Measurements from ENCODE around the gene CBFB. TPM values are rescaled to one million over a fixed set of nuclear protein-coding genes. Genes with fewer than 3 reads are reported as not detected.

Gene CBFB
- total and polyA plus RNA-seq, 10 donors = 22.7 to 80.4 (median 58.4) TPM

GRCh38 chr16:67101311-67102082, 72.5 kb downstream of the CBFB start:
- Histone ChIP-seq H3K4me3 (no peak overlapping the region), H3K27me3 (replicated peaks in 1 of 7) (no peaks in the 10 kb centered on the region), H3K4me1 (peaks cover 0 to 26% (median 17%) of the 10 kb centered on the region in 6 donors), H3K27ac (no peak overlapping the region), H3K9me3 (no peaks in the 10 kb centered on the region), H3K36me3 (peaks cover 0 to 45% (median 13%) of the 10 kb centered on the region in 6 donors)
- TF ChIP-seq POLR2AphosphoS5 (IDR thresholded peaks at IDR 0.05) (no peak), POLR2A (IDR thresholded peaks at IDR 0.05) (no peak), CTCF (IDR thresholded peaks at IDR 0.05 in 8 of 11, conservative IDR thresholded peaks at IDR 0.05 in 3 of 11) (peak in 1 of 11 experiments; percentile 1)
- WGBS, 5 donors = 77 to 92% (median 85%) methylated on average over 4 of the region's 4 CpGs
- intact Hi-C loops (cut with DNase I; ENCODE audit: low total_unique reads) = no loop called here
- DNase-seq = no peak

- 46 to 61% (median 52%) methylated on average over 4 of the region's 4 CpGs for WGBS, 5 donors
Measured at GRCh38 chr16:67104061-67104460, 75.1 kb downstream of the CBFB start.

GRCh38 chr16:67104845-67105244, 75.9 kb downstream of the CBFB start:
- TF ChIP-seq POLR2A (IDR thresholded peaks at IDR 0.05) = no peak
- TF ChIP-seq CTCF (IDR thresholded peaks at IDR 0.05 in 8 of 11, conservative IDR thresholded peaks at IDR 0.05 in 3 of 11) = no peak
- TF ChIP-seq POLR2AphosphoS5 (IDR thresholded peaks at IDR 0.05) = no peak
- Histone ChIP-seq H3K4me3 (no peak overlapping the region), H3K27ac (peak overlapping the region in 7 of 8 donors; percentile 12 to 76 (median 58)), H3K36me3 (peaks cover 0 to 19% (median 4%) of the 10 kb centered on the region in 6 donors), H3K4me1 (peaks cover 0 to 41% (median 25%) of the 10 kb centered on the region in 6 donors), H3K9me3 (no peaks in the 10 kb centered on the region), H3K27me3 (replicated peaks in 1 of 7) (no peaks in the 10 kb centered on the region)
- intact Hi-C loops (cut with DNase I; ENCODE audit: low total_unique reads) = no loop called here
- WGBS, 5 donors = 74 to 89% (median 79%) methylated on average over 6 of the region's 6 CpGs
- no peak for DNase-seq

More at GRCh38 chr16:67104061-67104460, 75.1 kb downstream of the CBFB start:
- Histone ChIP-seq H3K4me3 (no peak overlapping the region), H3K27me3 (replicated peaks in 1 of 7) (no peaks in the 10 kb centered on the region), H3K9me3 (no peaks in the 10 kb centered on the region), H3K27ac (peak overlapping the region in 3 of 8 donors; percentile 37 to 76 (median 75)), H3K4me1 (peaks cover 0 to 36% (median 21%) of the 10 kb centered on the region in 6 donors), H3K36me3 (peaks cover 0 to 27% (median 9%) of the 10 kb centered on the region in 6 donors)
- intact Hi-C loops (cut with DNase I; ENCODE audit: low total_unique reads) = no loop called here
- DNase-seq = no peak
- TF ChIP-seq POLR2A (IDR thresholded peaks at IDR 0.05) (no peak), POLR2AphosphoS5 (IDR thresholded peaks at IDR 0.05) (peak in 1 of 3 donors; percentile 26), CTCF (IDR thresholded peaks at IDR 0.05 in 8 of 11, conservative IDR thresholded peaks at IDR 0.05 in 3 of 11) (peak in 5 of 11 experiments; percentile 7 to 50 (median 35))

GRCh38 chr16:67105246-67105645, 76.3 kb downstream of the CBFB start:
- WGBS, 5 donors = 34 to 66% (median 43%) methylated on average over 2 of the region's 2 CpGs
- no peak for TF ChIP-seq POLR2A (IDR thresholded peaks at IDR 0.05)
- no peak for TF ChIP-seq CTCF (IDR thresholded peaks at IDR 0.05 in 8 of 11, conservative IDR thresholded peaks at IDR 0.05 in 3 of 11)
- TF ChIP-seq POLR2AphosphoS5 (IDR thresholded peaks at IDR 0.05) = no peak
- H3K9me3 ChIP-seq = no peaks in the 10 kb centered on the region
- H3K27me3 ChIP-seq (replicated peaks in 1 of 7) = no peaks in the 10 kb centered on the region
- no peak for DNase-seq
- H3K4me3 ChIP-seq = no peak overlapping the region
- H3K4me1 ChIP-seq = peaks cover 0 to 42% (median 27%) of the 10 kb centered on the region in 6 donors
- peak overlapping the region in 7 of 8 donors; percentile 12 to 76 (median 58) for H3K27ac ChIP-seq
- intact Hi-C loops (cut with DNase I; ENCODE audit: low total_unique reads) = no loop called here
- H3K36me3 ChIP-seq = peaks cover 0 to 15% (median 1%) of the 10 kb centered on the region in 6 donors
